HepG2 (cell line): Measurements from ENCODE around the gene RASA2. TPM values are rescaled to one million over a fixed set of nuclear protein-coding genes. Genes with fewer than 3 reads are reported as not detected.

Experiments
- CBX1 ChIP-seq: IDR thresholded peaks from one replicate; pipeline ENCODE4 v1.6.1; 2016; ENCODE audit warnings: antibody characterized with exemption, low read depth
- CC2D1A ChIP-seq: sonication (generic); formaldehyde crosslinking; IDR thresholded peaks from 2 replicates; pipeline ENCODE4 v1.8.1; 2023; ENCODE audit warnings: mild to moderate bottlenecking, missing genetic modification reagents
- GPN1 ChIP-seq: sonication (generic); formaldehyde crosslinking; IDR thresholded peaks from 2 replicates; pipeline ENCODE4 v1.5.1; 2020; ENCODE audit warnings: missing genetic modification reagents, borderline replicate concordance
- HMG20A ChIP-seq: IDR thresholded peaks from 2 replicates; pipeline ENCODE4 v1.6.1; 2016; ENCODE audit warnings: borderline replicate concordance
- HNF4A ChIP-seq: sonication (generic); formaldehyde crosslinking; IDR thresholded peaks from 2 replicates; pipeline ENCODE4 v1.4.0; 2020; ENCODE audit warnings: missing genetic modification reagents
- HOMEZ ChIP-seq: IDR thresholded peaks from 2 replicates; pipeline ENCODE4 v1.6.1; 2016; ENCODE audit warnings: low read depth
- MATR3 ChIP-seq: sonication (generic); formaldehyde crosslinking; IDR thresholded peaks from 2 replicates; pipeline ENCODE4 v1.4.0; 2020; ENCODE audit warnings: missing genetic modification reagents
- ONECUT2 ChIP-seq: sonication (generic); formaldehyde crosslinking; IDR thresholded peaks from 2 replicates; pipeline ENCODE4 v1.4.0; 2020; ENCODE audit warnings: missing genetic modification reagents
- RBM39 ChIP-seq: fragments of 200-400 bp; formaldehyde crosslinking; IDR thresholded peaks from one replicate; pipeline ENCODE4 v1.6.1; 2018; ENCODE audit warnings: antibody characterized with exemption, mild to moderate bottlenecking, low read depth, low read length; ENCODE audit not compliant: poor library complexity, severe bottlenecking
- RCOR2 ChIP-seq: IDR thresholded peaks from 2 replicates; pipeline ENCODE4 v1.6.1; 2016; ENCODE audit warnings: missing biosample characterization, missing genetic modification reagents
- RELA ChIP-seq: sonication (generic); formaldehyde crosslinking; IDR thresholded peaks from 2 replicates; pipeline ENCODE4 v1.4.0; 2020; ENCODE audit warnings: missing genetic modification reagents
- SAFB2 ChIP-seq: sonication (generic); formaldehyde crosslinking; IDR thresholded peaks from 2 replicates; pipeline ENCODE4 v1.5.1; 2020; ENCODE audit warnings: missing genetic modification reagents, low read depth, mild to moderate bottlenecking, borderline replicate concordance
- SMAD9 ChIP-seq: sonication (generic); formaldehyde crosslinking; IDR thresholded peaks from 2 replicates; pipeline ENCODE4 v1.5.1; 2020; ENCODE audit warnings: mild to moderate bottlenecking, missing genetic modification reagents
- SP1 ChIP-seq, 2 experiments: fragments of 450-650 bp in 1 of 2; sonication (generic) in 1 of 2; formaldehyde crosslinking in 1 of 2; IDR thresholded peaks; 2 replicates each; pipeline versions ENCODE4 v1.4.0 to v1.6.1; 2016 to 2020; ENCODE audit warnings: missing genetic modification reagents in 1 of 2
- TCF7 ChIP-seq: sonication (generic); IDR thresholded peaks from 2 replicates; pipeline ENCODE4 v1.6.1; 2016; ENCODE audit warnings: antibody characterized with exemption, low read depth
- THAP7 ChIP-seq: sonication (generic); formaldehyde crosslinking; IDR thresholded peaks from 2 replicates; pipeline ENCODE4 v1.8.1; 2023; ENCODE audit warnings: mild to moderate bottlenecking, missing genetic modification reagents
- ZGPAT ChIP-seq: IDR thresholded peaks from 2 replicates; pipeline ENCODE4 v1.6.1; 2016; ENCODE audit warnings: mild to moderate bottlenecking
- ZKSCAN5 ChIP-seq: sonication (generic); formaldehyde crosslinking; IDR thresholded peaks from 2 replicates; pipeline ENCODE4 v1.5.1; 2020; ENCODE audit warnings: mild to moderate bottlenecking, missing genetic modification reagents
- ZNF12 ChIP-seq: sonication (generic); formaldehyde crosslinking; IDR thresholded peaks from 2 replicates; pipeline ENCODE4 v1.5.0; 2020; ENCODE audit warnings: missing genetic modification reagents
- ZNF205 ChIP-seq: IDR thresholded peaks from 2 replicates; pipeline ENCODE4 v1.6.1; 2018; ENCODE audit warnings: missing biosample characterization, missing genetic modification reagents
- ZNF235 ChIP-seq: sonication (generic); formaldehyde crosslinking; IDR thresholded peaks from 2 replicates; pipeline ENCODE4 v1.8.1; 2023; ENCODE audit warnings: mild to moderate bottlenecking, missing genetic modification reagents, borderline replicate concordance
- ZNF30 ChIP-seq: sonication (generic); formaldehyde crosslinking; IDR thresholded peaks from 2 replicates; pipeline ENCODE4 v1.5.0; 2020; ENCODE audit warnings: mild to moderate bottlenecking, missing genetic modification reagents
- ZNF414 ChIP-seq: sonication (generic); formaldehyde crosslinking; IDR thresholded peaks from 2 replicates; pipeline ENCODE4 v1.5.0; 2020; ENCODE audit warnings: missing genetic modification reagents
- ZNF512 ChIP-seq: sonication (generic); formaldehyde crosslinking; IDR thresholded peaks from 2 replicates; pipeline ENCODE4 v1.4.0; 2020; ENCODE audit warnings: mild to moderate bottlenecking, missing genetic modification reagents
- ZNF552 ChIP-seq: sonication (generic); formaldehyde crosslinking; IDR thresholded peaks from 2 replicates; pipeline ENCODE4 v1.9.0; 2022; ENCODE audit warnings: missing genetic modification reagents, mild to moderate bottlenecking, borderline replicate concordance
- ZSCAN30 ChIP-seq: sonication (generic); formaldehyde crosslinking; IDR thresholded peaks from 2 replicates; pipeline ENCODE4 v1.5.0; 2020; ENCODE audit warnings: mild to moderate bottlenecking, missing genetic modification reagents
- polyA plus RNA-seq, 8 experiments: library from polyadenylated mRNA; depleted of rRNA in 3 of 8; stranded (reverse) in 7 of 8; unstranded in 1 of 8; fragments of >200 nt; fragmentation: Illumina TruSeq in 4 of 8; extraction: Trizol in 4 of 8; gene quantifications; 2 replicates each; pipeline versions ENCODE4 v1.2.1 to v1.2.3, GENCODE V29; 2011 to 2016; ENCODE audit warnings: low read depth in 4 of 8, missing spikeins in 1 of 8, mixed read lengths in 1 of 8; ENCODE audit not compliant: insufficient read depth in 1 of 8
- total RNA-seq, 5 experiments: library from RNA; depleted of rRNA; stranded (reverse); fragments of >200 nt; fragmentation: Illumina TruSeq; extraction: Trizol; gene quantifications; 2 replicates each; pipeline ENCODE4 v1.2.3, GENCODE V29; 2016; ENCODE audit warnings: low read depth in 1 of 5

Gene RASA2
- total and polyA plus RNA-seq, 2 of the 13 experiments (the other 11 are each of a cell fraction or from before 2014, with no cell fraction given), result 5.4 to 8.5 TPM

GRCh38 chr3:141482245-141482922 is 4.4 kb upstream of the RASA2 start (continued):
- peak; percentile 48; the same call in 1 of the 2 replicates for TF ChIP-seq RCOR2 (CRISPR knock-in tag)
- TF ChIP-seq MATR3 (CRISPR knock-in tag), result no peak
- TF ChIP-seq THAP7, result no peak
- no peak for TF ChIP-seq RBM39
- 0 out of 2 replicates have a peak, but pooled peaks have one; percentile 35 for TF ChIP-seq ZNF12 (CRISPR knock-in tag)
- no peak for TF ChIP-seq GPN1 (CRISPR knock-in tag)
- no peak for TF ChIP-seq HOMEZ (CRISPR knock-in tag)
- peak; percentile 81; the same call in 1 of the 2 replicates for TF ChIP-seq HMG20A (CRISPR knock-in tag)
- no peak for TF ChIP-seq ZGPAT (CRISPR knock-in tag)
- TF ChIP-seq ZNF30, result no peak
- TF ChIP-seq ZNF414, result no peak
- TF ChIP-seq SP1 (IDR thresholded peaks at IDR 0.05), result no peak
- TF ChIP-seq SP1 (CRISPR knock-in tag; IDR thresholded peaks at IDR 0.05), result no peak
- no peak for TF ChIP-seq CC2D1A (CRISPR knock-in tag)
- TF ChIP-seq ZNF552 (CRISPR knock-in tag), result no peak
- no peak for TF ChIP-seq SMAD9 (CRISPR knock-in tag)
- no peak for TF ChIP-seq ZNF205 (CRISPR knock-in tag)
- TF ChIP-seq ZNF235 (CRISPR knock-in tag), result no peak
- peak; percentile 73 for TF ChIP-seq TCF7
- TF ChIP-seq ZSCAN30, result no peak
- TF ChIP-seq HNF4A (CRISPR knock-in tag), result 0 out of 2 replicates have a peak, but pooled peaks have one; percentile 19
- no peak for TF ChIP-seq RELA (CRISPR knock-in tag)
- no peak for TF ChIP-seq ZKSCAN5 (CRISPR knock-in tag)
- TF ChIP-seq ONECUT2 (CRISPR knock-in tag), result no peak
- TF ChIP-seq SAFB2, result no peak
- TF ChIP-seq ZNF512 (CRISPR knock-in tag), result no peak
- TF ChIP-seq CBX1, result no peak
